GM19099 (cell line): Measurements from ENCODE around the gene CCDC71.

Experiments
- POLR2A ChIP-seq: IDR thresholded peaks from 3 replicates; pipeline ENCODE4 v1.6.1; 2011; ENCODE audit warnings: low read depth; ENCODE audit not compliant: insufficient read length; ENCODE audit errors: extremely low read depth

The CCDC71 gene

GRCh38 chr3:49165771-49166751, at the start of gene CCDC71:
TSS of gene CCDC71 (minus strand) at chr3:49166331. CDS start at chr3:49164208, 2,123 bp downstream.
- peak; percentile 83 for TF ChIP-seq POLR2A

GRCh38 chr3:49213998-49214397, 47.9 kb upstream of the CCDC71 start:
- no peak for TF ChIP-seq POLR2A

- no peak for TF ChIP-seq POLR2A
Measured at GRCh38 chr3:49213541-49213943, 47.4 kb upstream of the CCDC71 start.

- TF ChIP-seq POLR2A = no peak
Measured at GRCh38 chr3:49199900-49200281, 33.8 kb upstream of the CCDC71 start.

GRCh38 chr3:49199239-49199899, 33.2 kb upstream of the CCDC71 start:
- no peak for TF ChIP-seq POLR2A

- TF ChIP-seq POLR2A = no peak
Measured at GRCh38 chr3:49198611-49199230, 32.6 kb upstream of the CCDC71 start.

GRCh38 chr3:49198161-49198560, 32.0 kb upstream of the CCDC71 start:
- no peak for TF ChIP-seq POLR2A

- TF ChIP-seq POLR2A = no peak
Measured at GRCh38 chr3:49191741-49192140, 25.6 kb upstream of the CCDC71 start.

GRCh38 chr3:49183873-49184272, 17.7 kb upstream of the CCDC71 start:
- no peak for TF ChIP-seq POLR2A

GRCh38 chr3:49182682-49183081, 16.6 kb upstream of the CCDC71 start:
- TF ChIP-seq POLR2A = no peak

- no peak for TF ChIP-seq POLR2A
Measured at GRCh38 chr3:49181351-49181750, 15.2 kb upstream of the CCDC71 start.

- no peak for TF ChIP-seq POLR2A
Measured at GRCh38 chr3:49180116-49180515, 14.0 kb upstream of the CCDC71 start.

- TF ChIP-seq POLR2A = no peak
Measured at GRCh38 chr3:49177073-49177472, 10.9 kb upstream of the CCDC71 start.

GRCh38 chr3:49175530-49175929, 9.4 kb upstream of the CCDC71 start:
- no peak for TF ChIP-seq POLR2A

GRCh38 chr3:49174397-49174985, 8.4 kb upstream of the CCDC71 start:
- no peak for TF ChIP-seq POLR2A
